T follicular helper cell (primary cell): ENCODE results near the gene CPPED1.

Source experiments
- DNase-seq: peaks from one replicate; pipeline ENCODE4 v3.0.0-alpha.2; 2020; ENCODE audit warnings: low read depth

Gene CPPED1

DNA sequence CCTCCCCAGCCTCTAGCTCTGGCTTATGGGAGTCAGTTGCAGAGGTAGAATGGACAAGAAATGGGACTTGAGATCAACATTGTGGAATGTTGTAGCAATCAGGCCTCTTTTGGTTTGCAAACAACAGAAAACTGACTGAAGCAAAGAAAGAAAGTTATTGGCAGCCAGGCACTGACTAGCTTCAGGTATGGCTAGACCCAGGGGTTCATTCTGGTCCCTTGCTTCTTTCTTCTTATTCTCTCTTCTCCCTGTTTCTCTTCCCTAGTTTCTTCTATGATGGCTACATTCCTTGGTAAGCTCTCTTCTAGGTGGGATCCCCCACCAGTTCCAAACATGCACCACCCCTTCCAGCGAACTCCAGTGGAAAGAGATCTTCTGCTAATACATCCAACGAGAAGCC is 154.3 kb downstream of the CPPED1 start:
- no peak for DNase-seq

DNA sequence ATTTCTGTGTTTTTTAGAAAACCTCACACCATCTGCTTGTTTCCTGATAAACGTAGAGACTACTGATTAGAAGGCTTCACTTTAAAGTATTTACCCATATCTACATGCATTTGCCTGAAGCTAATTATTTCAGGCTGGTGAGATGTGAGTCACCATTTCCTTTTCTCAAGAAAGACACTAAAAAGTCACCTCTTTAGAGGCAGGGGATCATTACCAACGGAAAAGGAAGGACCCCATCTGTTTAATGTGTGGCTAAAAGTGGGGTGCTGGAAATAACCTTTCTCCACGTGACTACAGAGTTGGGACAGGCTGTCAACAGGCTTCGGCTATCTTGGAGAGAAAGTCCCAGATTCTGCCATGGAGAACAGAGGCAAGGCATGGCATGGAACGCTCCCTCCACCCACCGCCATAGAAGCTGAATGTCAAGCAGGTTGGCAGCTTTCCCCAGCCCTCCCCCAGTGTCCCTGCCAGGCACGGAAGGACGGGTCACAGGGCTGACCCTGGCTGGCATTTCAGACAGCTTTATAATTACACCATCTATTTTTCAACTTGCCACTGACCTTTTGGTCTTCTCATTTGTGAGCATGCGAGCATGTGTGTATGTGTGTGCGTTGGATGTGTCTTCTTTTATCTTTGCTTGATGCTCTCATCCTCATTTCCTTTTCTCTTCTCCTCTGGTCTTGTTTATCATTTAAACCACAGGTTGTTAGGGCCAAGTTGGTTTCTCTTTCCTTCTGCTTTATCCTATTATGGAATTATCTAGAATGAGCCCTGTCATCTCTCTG is 157.0 kb downstream of the CPPED1 start:
- no peak for DNase-seq

DNA sequence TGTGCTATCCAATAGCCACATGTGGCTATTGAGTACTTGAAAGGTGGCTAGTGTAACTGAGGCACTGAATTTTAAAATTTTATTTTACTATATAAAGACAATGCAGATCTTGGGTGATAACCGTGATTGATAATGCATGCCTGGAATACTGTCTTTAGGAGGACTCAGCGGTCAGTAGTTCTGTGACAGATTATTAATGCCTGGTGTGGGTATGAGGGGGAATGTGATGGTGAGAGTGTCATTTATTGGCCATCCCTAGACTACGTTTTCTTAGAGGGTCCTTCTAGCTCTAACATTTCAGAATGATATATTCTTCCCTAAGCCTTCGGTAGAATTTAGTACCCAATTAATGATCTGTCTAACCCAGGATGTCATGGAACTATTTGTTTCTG is 157.6 kb downstream of the CPPED1 start:
- no peak for DNase-seq

DNA sequence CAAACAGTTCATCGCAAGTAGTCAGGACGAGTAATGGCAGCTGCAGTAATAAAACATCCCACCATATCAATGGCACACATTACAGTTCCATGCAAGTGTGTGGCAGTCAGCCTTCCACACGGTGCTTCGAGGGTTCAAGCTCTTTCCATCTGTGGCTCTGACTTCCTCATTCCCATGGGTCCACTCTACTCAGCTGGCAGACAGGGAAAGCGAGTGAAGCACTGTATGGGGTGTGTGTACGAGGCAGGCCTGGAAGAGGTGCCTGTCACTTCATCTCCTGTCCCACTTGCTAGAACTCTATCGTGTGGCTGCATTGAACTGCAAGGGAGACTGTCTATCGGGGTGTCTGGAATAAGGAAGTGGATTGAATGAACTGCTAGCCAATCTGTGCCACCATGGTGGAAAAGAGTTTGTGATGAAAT is 160.6 kb downstream of the CPPED1 start:
- no peak for DNase-seq

DNA sequence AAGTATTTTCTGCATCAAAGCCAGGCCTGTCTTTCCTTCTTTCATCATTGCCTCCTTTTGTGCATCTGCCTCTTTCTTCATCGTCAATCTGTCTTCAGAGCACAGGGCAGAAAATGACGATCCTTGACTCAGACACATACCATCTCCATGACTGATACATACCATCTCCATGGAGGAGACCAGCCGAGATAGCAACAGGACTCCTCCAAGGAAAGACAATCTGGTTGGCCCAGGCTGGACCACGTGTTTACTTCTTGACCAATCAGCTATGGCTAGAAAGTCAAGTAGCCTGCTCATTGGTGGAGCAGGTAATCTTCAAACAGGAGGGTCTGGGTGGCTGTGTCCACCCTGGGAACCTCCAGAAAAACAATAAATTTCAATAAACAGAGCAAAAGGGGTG is 164.6 kb downstream of the CPPED1 start:
- no peak for DNase-seq

DNA sequence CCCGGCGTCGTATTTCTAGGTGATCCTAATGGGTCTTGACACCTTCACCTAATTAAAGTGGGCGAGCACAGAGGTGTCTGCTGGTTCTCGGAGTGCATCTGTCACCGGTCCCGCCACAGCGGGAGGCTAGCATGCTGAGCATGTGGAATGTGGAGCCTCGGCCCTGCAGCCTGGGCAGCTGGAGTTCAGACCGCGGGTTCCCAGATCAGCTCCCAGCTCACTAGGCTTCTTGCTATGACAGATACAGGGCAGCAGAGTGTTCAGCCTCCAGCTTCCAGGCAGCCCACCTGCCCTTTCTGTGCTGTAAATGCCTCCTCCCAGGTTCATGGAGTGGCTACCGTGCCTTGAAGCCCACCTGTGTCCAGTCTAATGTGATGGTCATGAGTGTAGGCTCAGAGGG is 166.7 kb downstream of the CPPED1 start:
- DNase-seq, result no peak

DNA sequence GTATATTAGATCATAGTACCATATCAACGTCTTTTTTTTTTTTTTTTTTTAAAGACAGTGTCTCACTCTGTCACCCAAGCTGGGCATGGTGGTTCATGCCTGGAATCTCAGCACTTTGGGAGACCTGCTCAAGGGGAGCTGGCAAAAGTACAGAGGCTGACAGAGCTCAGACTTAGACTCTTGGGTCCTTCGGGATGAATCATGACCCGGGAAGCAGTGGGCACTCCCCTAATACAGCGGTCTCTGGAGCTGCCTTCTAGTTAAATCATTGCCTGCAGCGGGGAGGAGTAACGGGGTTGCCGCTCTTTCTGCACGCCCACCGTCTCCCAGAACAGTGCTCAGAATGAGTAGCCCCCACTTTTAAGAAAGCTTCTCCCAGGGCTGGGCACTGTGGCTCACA is 174.4 kb downstream of the CPPED1 start:
- DNase-seq, result no peak

DNA sequence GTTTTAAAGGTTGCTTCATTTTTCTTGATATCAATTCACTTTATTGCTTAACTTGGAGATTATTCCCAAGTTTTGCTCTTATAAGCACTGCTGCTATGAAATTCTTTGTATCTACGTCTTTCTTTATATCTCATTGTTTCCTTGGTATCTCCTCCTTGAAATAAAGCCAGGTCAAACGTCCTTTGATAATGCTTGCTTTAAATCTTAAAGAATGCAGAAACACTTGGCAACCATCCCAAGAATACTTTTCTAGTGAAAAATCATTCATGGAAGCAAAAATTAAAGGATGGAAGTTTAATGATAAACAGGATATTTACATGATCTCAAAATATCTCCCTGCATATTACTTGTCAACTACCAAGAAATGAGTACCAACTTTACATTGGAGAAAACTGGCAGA is 175.2 kb downstream of the CPPED1 start:
- DNase-seq, result no peak

DNA sequence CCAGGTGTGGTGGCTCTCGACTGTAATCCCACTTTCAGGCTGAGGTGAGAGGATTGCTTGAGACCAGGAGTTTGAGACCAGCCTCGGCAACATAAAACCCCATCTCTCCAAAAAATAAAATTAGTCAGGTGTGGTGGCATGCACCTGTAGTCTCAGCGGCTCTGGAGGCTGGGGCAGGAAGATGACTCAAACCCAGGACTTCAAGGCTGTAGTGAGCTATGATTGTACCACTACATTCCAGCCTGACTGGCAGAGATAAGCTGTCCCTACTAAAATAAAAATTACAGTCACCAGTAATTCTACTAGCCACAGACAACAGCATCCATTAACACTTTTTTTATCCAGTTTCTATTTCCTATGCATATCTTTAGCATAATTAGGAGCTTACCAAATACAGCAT is 176.3 kb downstream of the CPPED1 start:
- no peak for DNase-seq

DNA sequence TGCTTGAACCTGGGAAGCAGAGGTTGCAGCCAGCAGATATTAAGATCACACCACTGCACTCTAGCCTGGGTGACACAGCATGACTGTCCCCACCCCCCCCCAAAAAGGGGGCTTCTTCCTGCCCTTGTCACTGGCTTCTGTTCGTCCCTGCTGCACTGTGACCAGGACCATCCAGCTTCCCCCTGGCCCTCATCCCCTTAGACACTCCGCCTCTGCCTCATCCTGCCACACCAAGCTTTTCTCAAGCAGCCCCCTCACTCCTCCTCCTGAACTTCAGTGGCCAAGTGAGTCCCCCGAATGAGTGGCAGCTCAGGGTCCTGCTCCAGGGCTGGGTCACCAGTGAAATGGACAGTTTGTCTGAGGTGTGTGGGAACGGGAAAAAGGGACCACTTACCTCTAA is 177.3 kb downstream of the CPPED1 start:
- DNase-seq, result no peak

DNA sequence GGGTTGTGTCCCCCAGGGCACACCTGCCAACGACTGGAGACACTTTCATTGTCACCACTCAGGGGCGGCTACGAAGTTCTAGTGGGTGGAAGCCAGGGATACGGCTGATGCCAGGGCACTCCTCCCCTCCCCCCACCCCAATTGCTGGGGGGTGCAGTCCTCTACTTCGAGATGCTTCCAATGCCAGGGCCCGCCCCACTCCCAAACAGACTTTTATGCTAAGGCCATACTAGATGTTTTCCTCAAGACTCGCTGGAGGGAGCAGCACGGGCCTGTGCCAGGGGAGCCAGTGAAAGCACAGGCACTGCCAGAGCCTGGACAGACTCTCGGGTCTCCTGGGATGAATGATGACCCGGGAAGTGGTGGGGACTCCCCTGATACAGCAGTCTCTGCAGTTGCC is 178.0 kb downstream of the CPPED1 start:
- no peak for DNase-seq

DNA sequence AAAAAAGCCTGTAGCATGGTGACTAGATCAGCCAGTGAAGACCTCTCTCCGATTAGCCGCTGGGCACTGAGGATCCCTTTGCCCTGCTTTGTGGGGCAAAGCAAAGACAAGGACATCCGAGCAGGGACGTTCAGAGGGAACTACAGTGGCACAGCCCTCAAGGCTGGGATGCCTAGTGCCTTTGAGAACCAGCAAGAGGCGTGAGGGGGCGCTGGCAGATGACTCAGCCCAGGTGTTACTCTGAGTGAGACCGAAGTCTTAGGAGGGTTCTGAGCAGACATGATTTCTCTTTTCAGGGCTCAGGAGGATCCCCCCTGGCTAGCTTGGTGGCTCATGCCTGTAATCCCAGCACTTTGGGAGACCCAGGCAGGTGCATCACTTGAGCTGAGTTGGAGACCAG is 178.6 kb downstream of the CPPED1 start:
- no peak for DNase-seq

DNA sequence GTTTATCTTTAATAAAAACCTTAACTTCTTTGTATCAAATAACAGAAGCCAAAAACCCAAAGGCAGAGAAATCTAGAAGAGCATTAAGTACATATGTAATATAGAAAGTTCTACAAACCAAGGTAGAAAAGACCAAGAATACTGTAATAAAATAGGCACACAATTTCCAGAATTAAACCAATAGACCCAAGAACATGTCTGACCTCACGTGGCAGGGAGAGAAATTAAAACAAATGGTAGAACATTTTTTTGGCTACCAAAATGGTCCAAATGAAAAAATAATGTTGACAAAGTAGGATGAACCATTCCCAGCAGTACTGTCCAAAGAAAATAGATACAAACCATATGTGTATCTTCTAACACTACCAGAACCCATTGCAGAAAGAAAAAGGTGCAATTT is 183.5 kb downstream of the CPPED1 start:
- DNase-seq, result no peak

DNA sequence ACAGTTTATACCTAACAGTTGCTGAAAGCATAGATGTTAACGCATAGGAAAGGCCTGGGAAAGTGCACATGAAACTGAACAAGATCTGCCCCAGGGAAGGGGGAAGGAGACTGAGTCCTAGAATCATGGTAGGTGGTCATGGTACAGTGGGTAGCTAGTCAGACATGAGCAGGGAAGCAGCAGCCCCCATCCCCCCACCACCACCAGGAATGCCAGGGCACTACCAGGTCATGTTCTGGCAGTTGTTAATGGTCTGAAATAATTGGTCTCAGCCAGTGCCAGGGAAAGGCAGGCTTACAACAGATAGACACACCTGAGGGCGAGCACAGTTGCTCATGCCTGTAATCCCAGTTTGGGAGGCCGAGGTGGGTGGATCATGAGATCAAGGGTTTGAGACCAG is 185.2 kb downstream of the CPPED1 start:
- DNase-seq, result no peak

DNA sequence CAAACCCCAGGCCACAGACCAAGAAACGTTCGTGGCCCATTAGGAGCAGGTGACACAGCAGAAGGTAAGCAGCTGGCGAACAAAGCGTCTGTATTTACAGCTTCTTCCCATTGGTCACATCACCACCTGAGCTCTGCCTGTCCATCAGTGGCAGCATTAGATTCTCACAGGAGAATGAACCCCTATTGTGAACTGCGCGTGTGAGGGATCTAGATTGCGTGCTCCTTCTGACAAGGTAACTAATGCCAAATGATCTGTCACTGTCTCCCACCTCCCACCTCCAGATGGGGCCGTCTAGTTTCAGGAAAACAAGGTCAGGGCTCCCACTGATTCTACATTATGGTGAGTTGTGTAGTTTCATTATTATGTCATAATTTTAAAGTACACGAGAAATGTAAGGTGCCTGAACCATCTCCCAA is 186.3 kb downstream of the CPPED1 start:
- DNase-seq, result no peak

DNA sequence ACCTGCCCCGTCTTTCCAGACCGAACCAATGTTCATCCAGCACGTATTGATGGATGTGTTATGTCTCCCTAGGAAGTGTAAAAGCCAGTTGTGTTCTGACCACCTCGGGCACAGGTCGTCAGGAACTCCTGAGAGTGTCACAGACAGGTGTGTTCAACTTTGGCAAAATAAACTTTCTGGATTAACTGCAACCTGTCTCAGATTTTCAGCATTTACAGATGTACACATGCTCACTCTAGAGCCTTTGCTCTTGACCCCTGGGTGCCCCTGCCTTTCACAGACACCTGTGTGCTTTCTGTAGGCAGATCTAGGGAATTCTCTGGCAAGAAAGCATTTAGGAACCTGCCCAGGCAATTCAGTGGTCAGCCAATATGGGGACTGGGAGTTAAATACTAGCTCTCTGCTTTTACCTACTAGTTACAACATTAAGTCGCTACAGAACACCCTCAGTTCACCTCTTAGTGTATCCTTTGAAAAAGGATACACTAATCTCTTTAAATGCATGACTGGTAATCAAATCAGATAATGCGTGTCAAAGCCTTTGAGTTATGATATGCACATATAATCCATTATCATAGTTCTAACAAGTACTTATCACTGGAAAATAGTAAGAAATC is 188.9 kb downstream of the CPPED1 start:
- no peak for DNase-seq

DNA sequence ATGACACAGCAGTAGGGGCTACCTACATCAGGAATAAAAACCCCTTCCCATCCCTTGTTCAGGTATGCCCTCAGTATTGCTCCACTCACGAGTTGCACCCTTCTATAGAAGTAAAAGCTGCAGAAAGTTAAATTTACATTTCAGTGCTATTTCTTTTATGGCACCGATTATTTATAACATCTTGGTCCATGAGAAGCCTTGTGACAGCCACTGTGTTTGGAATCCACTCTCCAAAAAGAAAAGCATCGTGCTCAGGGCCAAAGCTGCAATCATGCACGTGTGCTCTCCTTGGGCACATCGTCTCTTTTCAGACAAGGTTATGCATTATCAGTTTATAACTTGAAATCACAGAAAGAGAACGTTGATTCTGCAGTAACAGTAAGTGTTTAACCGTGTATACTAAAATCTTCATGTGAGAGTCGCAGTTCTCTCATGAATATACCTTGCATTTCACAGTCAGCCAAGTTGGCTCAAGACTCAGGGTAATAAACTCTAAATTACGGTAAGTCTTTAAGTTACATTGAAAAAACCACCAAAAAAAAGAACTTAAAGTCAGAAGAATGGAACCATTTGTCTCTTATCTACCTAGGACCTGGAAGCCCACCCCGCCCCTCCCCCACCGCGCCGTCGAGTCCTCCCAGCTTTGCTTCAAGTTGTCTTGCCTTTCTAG is 189.6 kb downstream of the CPPED1 start:
- no peak for DNase-seq

DNA sequence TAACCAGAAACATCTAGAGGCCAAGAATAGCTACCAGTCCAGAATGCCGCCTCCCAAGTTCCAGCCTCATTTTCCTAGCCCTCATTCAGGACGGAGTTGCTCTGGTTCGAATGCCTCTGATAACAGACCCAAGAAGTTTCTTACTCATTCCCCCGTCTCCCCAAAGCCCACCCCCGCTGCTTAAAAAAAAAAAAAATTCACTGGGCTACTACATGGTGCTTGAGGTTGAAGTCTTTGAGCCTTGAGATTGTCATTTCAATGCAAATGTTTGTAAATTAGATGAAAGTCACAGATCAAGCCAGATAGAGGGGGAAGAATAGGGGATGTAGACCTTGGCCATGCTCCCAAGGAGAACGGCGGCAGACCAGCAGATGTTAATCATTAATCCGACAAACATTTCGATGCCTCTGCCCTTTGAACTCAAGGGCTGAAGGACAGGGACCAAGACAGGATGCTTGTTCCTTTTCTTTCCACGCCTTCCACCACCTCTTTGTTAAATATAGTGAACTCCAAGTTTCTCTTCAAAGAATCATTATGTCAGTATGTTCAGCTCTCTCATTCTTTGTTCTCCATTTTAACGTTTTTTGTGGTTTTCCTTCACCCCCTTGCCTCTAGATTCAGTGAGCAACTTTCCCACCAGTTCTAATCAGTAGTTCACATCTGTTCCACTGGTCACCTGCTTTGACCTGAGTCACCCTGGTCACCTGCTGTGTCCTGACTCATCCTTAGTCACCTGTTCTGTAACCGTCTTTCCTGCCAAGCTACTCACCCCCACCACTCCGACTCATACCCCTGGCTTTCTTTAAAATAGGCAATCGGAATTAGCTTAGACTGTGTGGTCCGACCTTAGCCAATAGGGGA is 190.3 kb downstream of the CPPED1 start:
- DNase-seq, result no peak

DNA sequence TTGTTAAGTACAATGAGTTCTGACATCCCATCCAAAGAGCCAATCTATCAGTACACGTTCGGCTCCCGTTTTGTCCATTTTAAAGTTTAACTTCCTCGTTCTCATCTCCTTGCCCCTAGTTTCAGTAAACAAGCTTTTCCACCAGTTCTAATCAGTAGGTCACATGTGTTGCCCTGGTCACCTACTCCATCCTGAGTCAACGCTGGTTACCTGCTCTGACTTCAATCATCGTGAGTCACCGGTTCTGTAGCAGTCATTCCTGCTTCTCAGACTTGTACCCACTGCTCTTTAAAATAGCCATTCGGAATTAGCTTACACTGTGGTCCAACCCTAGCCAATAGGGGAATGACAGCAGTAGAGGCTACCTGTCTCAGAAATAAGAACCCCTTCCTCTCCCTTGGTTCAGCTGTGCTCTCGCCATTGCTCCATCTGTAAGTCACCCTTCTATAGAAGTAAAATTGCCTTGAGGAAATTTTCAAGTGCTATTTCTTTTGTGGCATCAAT is 191.0 kb downstream of the CPPED1 start:
- no peak for DNase-seq

DNA sequence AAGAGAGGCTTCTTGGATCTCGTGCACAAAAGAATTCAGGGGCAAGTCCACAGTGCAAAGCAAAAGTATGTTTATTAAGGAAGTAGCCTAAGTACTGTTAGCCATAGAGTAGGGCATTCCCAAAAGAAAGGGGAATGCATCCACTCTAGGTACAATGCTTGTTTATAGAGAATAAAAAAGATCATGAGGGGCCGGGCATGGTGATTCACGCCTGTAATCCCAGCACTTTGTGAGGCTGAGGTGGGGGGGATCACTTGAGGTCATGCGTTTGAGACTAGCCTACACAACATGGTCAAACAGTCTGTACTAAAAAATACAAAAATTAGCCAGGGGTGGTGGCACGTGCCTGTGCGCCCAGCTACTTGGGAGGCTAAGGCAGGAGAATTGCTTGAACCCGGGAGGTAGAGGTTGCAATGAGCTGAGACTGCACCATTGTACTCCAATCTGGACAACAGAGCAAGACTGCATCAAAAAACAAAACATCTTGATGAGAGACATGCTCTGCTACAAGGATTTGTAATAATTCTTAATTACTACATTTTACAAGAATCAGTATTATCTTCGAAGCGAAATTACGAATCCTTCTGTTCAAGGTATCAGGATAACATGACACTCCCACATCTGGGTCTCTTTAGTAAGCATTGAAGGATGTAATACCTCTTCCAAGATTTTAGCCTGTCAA is 191.6 kb downstream of the CPPED1 start:
- DNase-seq, result no peak

DNA sequence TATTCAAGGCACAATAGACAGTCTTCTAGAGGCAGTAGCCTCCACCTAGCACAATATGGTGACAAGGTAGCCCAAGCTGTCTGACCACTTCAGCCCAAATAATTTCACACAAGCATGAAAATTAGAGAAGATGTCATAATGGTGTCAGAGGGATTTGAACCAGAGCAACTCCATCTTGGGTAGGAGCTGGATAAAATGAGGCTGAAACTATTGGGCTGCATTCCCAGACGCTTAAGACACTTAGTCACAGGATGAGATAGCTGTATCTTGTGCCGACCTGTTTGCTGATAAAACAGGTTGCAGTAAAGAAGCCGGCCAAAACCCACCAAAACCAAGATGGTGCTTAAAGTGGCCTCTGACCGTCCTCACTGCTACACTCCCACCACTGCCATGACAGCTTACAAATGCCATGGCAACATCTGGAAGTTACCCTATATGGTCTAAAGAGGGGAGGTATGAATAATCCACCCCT is 192.6 kb downstream of the CPPED1 start:
- DNase-seq, result no peak
